B cell (primary cell): ENCODE data around the gene PREX1. TPM values are rescaled to one million over a fixed set of nuclear protein-coding genes. Genes with fewer than 3 reads are reported as not detected.

Experiments used
- ATAC-seq: fragments of 200-7000 bp; cut with Tn5 transposase; one replicate; pipeline ENCODE4 v1.10.0; 2021; ENCODE audit warnings: low read depth, mild to moderate bottlenecking, moderate number of reproducible peaks, moderate library complexity
- CTCF ChIA-PET: fragments of 350-600 bp; sonication (Branson Sonifier 250); formaldehyde crosslinking; loops from one replicate; lab custom pipeline; 2021; ENCODE audit warnings: antibody characterized with exemption, inconsistent platforms; lab: Charles Lee
- POLR2A ChIA-PET: fragments of 350-600 bp; sonication (Branson Sonifier 250); formaldehyde crosslinking; loops from one replicate; lab custom pipeline; 2021; ENCODE audit warnings: antibody characterized with exemption; lab: Charles Lee
- DNase-seq: peaks from one replicate; pipeline ENCODE4 v3.0.0; 2013
- H2AFZ ChIP-seq: 2 replicates; pipeline ENCODE4 v1.6.1; 2012; ENCODE audit warnings: mild to moderate bottlenecking, low read depth, low read length; ENCODE audit not compliant: insufficient read depth, poor library complexity, severe bottlenecking
- H3K27ac ChIP-seq, 2 donors: 1 replicate in 1 of 2; 2 replicates in 1 of 2; pipeline ENCODE4 v1.5.1; 2012 to 2013; ENCODE audit warnings: low read length in 2 of 2, mild to moderate bottlenecking in 2 of 2, moderate library complexity in 1 of 2
- H3K27me3 ChIP-seq, 4 experiments: fragments of 200-600 bp in 1 of 4; sonication (generic) in 1 of 4; replicated peaks in 1 of 4; 1 replicate in 2 of 4; 2 replicates in 2 of 4; pipeline versions ENCODE4 v1.6.1 to v1.7.0; 2013 to 2016; ENCODE audit warnings: low read length in 3 of 4, mild to moderate bottlenecking in 2 of 4, mixed read lengths in 1 of 4, moderate library complexity in 1 of 4; ENCODE audit not compliant: insufficient read depth in 4 of 4, control insufficient read depth in 3 of 4; ENCODE audit errors: control extremely low read depth in 1 of 4
- H3K36me3 ChIP-seq, 2 experiments: replicated peaks in 1 of 2; 1 replicate in 1 of 2; 2 replicates in 1 of 2; pipeline versions ENCODE4 v1.6.1 to v1.7.1; 2013; ENCODE audit warnings: low read length in 1 of 2; ENCODE audit not compliant: insufficient read depth in 2 of 2, control insufficient read depth in 1 of 2; ENCODE audit errors: control extremely low read depth in 1 of 2, extremely low read depth in 1 of 2
- H3K4me1 ChIP-seq, 2 donors: fragments of 200-600 bp in 1 of 2; sonication (generic) in 1 of 2; 1 replicate in 1 of 2; 2 replicates in 1 of 2; pipeline versions ENCODE4 v1.5.1 to v1.6.1; 2013 to 2017; ENCODE audit warnings: low read length in 2 of 2; ENCODE audit not compliant: control insufficient read depth in 2 of 2, insufficient read depth in 2 of 2
- H3K4me2 ChIP-seq: replicated peaks from 2 replicates; pipeline ENCODE3; 2012; ENCODE audit warnings: mild to moderate bottlenecking, low read depth, low read length; ENCODE audit not compliant: poor library complexity, severe bottlenecking
- H3K4me3 ChIP-seq, 5 experiments: fragments of 200-600 bp in 1 of 5; sonication (generic) in 1 of 5; 1 replicate in 3 of 5; 2 replicates in 2 of 5; pipeline versions ENCODE4 v1.5.1 to v1.7.0; 2011 to 2016; ENCODE audit warnings: low read length in 4 of 5, mild to moderate bottlenecking in 4 of 5, low read depth in 2 of 5, control low read depth in 1 of 5, moderate library complexity in 1 of 5; ENCODE audit not compliant: insufficient read depth in 1 of 5; ENCODE audit errors: control extremely low read depth in 1 of 5, extremely low read depth in 1 of 5
- H3K79me2 ChIP-seq: fragments of 200-600 bp; sonication (generic); one replicate; pipeline ENCODE4 v1.6.0; 2016; ENCODE audit warnings: low read length; ENCODE audit not compliant: control insufficient read depth, insufficient read depth
- H3K9ac ChIP-seq: fragments of 200-600 bp; sonication (generic); 2 replicates; pipeline ENCODE4 v1.6.1; 2017; ENCODE audit warnings: mild to moderate bottlenecking, low read length, moderate library complexity
- H3K9me3 ChIP-seq, 3 donors: one replicate each; pipeline versions ENCODE4 v1.6.1 to v1.7.1; 2013; ENCODE audit warnings: low read length in 2 of 3; ENCODE audit not compliant: control insufficient read depth in 2 of 3, insufficient read depth in 1 of 3; ENCODE audit errors: control extremely low read depth in 1 of 3
- H4K20me1 ChIP-seq: 2 replicates; pipeline ENCODE4 v1.6.0; 2012; ENCODE audit warnings: mild to moderate bottlenecking, low read length; ENCODE audit not compliant: insufficient read depth, control insufficient read depth, poor library complexity, severe bottlenecking
- H3K27ac Mint-ChIP-seq: one replicate; pipeline ENCODE4 v1.8.0; 2021; ENCODE audit warnings: mixed read lengths
- H3K27me3 Mint-ChIP-seq: one replicate; pipeline ENCODE4 v1.8.0; 2021; ENCODE audit warnings: mixed read lengths
- H3K4me1 Mint-ChIP-seq: one replicate; pipeline ENCODE4 v1.8.0; 2021; ENCODE audit warnings: mixed read lengths
- H3K4me3 Mint-ChIP-seq: one replicate; pipeline ENCODE4 v1.8.0; 2021; ENCODE audit warnings: mixed read lengths
- H3K9me3 Mint-ChIP-seq: one replicate; pipeline ENCODE4 v1.8.0; 2022; ENCODE audit warnings: mixed read lengths; ENCODE audit not compliant: insufficient read depth
- CTCF ChIP-seq: fragments of 200-600 bp; IDR thresholded peaks from one replicate; pipeline ENCODE4 v1.8.0; 2022; ENCODE audit warnings: antibody characterized with exemption, mild to moderate bottlenecking
- EZH2 ChIP-seq: IDR thresholded peaks from 2 replicates; pipeline ENCODE4 v1.6.1; 2012; ENCODE audit warnings: borderline replicate concordance, low read depth, mild to moderate bottlenecking, moderate library complexity, low read length; ENCODE audit not compliant: insufficient read depth, poor library complexity, severe bottlenecking
- WGBS: methylation state at CpG from one replicate; pipeline ENCODE4 v1.1.5; 2013; ENCODE audit warnings: missing lambda C conversion rate; ENCODE audit not compliant: insufficient coverage; 5-methylcytosine and 5-hydroxymethylcytosine counted together
- intact Hi-C: fragments of 100-400 bp; cut with micrococcal nuclease; formaldehyde crosslinking; loops from one replicate; pipeline ENCODE4 v1.10.0; 2022
- polyA plus RNA-seq: library from polyadenylated mRNA; depleted of rRNA; stranded (reverse); fragments of >200 nt; gene quantifications from 2 replicates; pipeline ENCODE4 v1.2.3, GENCODE V29; 2012
- total RNA-seq, 2 donors: library from RNA; stranded (reverse); fragments of 120-200 nt in 1 of 2; gene quantifications; 1 replicate in 1 of 2; 2 replicates in 1 of 2; pipeline versions ENCODE4 v1.2.3 to v1.2.4, GENCODE V29; 2013 to 2022

Gene PREX1
- total and polyA plus RNA-seq, 2 donors (not counting 1 experiment from before 2014, with no cell fraction given), result 79.1 to 99.4 TPM

GRCh38 chr20:48608756-48609155 is 219.0 kb downstream of the PREX1 start:
- Histone ChIP-seq H3K27ac (no peak overlapping the region), H3K27me3 (peaks cover 0 to 5% (median 0%) of the 10 kb centered on the region in 4 experiments), H3K4me2 (no peak overlapping the region), H2AFZ (no peak overlapping the region), H4K20me1 (no peaks in the 10 kb centered on the region), H3K4me1 (no peaks in the 10 kb centered on the region), H3K9ac (no peak overlapping the region), H3K36me3 (no peaks in the 10 kb centered on the region), H3K79me2 (no peaks in the 10 kb centered on the region), H3K4me3 (no peak overlapping the region), H3K9me3 (no peaks in the 10 kb centered on the region)
- peaks cover 8% of the 10 kb centered on the region for H3K27me3 Mint-ChIP-seq
- H3K4me1 Mint-ChIP-seq, result no peaks in the 10 kb centered on the region
- TF ChIP-seq CTCF (no peak), EZH2 (no peak)
- ChIA-PET CTCF (interaction anchor here (1.7 kb wide), 1 partner anchor 12 kb away, joined by 7 read pairs; no protein-coding TSS in a partner anchor), POLR2A (no interaction called here)
- H3K27ac Mint-ChIP-seq, result no peak overlapping the region
- H3K4me3 Mint-ChIP-seq, result no peak overlapping the region
- WGBS, result 100% methylated on average over 1 of the region's 3 CpGs
- no peaks in the 10 kb centered on the region for H3K9me3 Mint-ChIP-seq
- intact Hi-C loops, result no loop called here
- ATAC-seq (no peak), DNase-seq (no peak)

GRCh38 chr20:48607544-48607865 is 220.3 kb downstream of the PREX1 start:
- H3K27ac ChIP-seq, result no peak overlapping the region
- H3K4me3 ChIP-seq, result no peak overlapping the region
- H3K9me3 ChIP-seq, result no peaks in the 10 kb centered on the region
- H3K36me3 ChIP-seq, result no peaks in the 10 kb centered on the region
- intact Hi-C loops, result no loop called here
- Mint-ChIP-seq H3K4me1 (no peaks in the 10 kb centered on the region), H3K9me3 (no peaks in the 10 kb centered on the region), H3K27ac (no peak overlapping the region), H3K27me3 (peaks cover 6% of the 10 kb centered on the region), H3K4me3 (no peak overlapping the region)
- no peak overlapping the region for H3K4me2 ChIP-seq
- ATAC-seq (no peak), DNase-seq (no peak)
- peaks cover 0 to 5% (median 0%) of the 10 kb centered on the region in 4 experiments for H3K27me3 ChIP-seq
- no peaks in the 10 kb centered on the region for H3K79me2 ChIP-seq
- H4K20me1 ChIP-seq, result no peaks in the 10 kb centered on the region
- no peak overlapping the region for H2AFZ ChIP-seq
- TF ChIP-seq EZH2, result no peak
- TF ChIP-seq CTCF, result no peak
- 98% methylated on average over 6 of the region's 8 CpGs for WGBS
- H3K9ac ChIP-seq, result no peak overlapping the region
- ChIA-PET POLR2A (no interaction called here), CTCF (interaction anchor here (1.7 kb wide), 1 partner anchor 13 kb away, joined by 7 read pairs; no protein-coding TSS in a partner anchor)
- no peaks in the 10 kb centered on the region for H3K4me1 ChIP-seq
